ENCODE measurements around the gene FRMD7.

FRMD7 gene

DNA sequence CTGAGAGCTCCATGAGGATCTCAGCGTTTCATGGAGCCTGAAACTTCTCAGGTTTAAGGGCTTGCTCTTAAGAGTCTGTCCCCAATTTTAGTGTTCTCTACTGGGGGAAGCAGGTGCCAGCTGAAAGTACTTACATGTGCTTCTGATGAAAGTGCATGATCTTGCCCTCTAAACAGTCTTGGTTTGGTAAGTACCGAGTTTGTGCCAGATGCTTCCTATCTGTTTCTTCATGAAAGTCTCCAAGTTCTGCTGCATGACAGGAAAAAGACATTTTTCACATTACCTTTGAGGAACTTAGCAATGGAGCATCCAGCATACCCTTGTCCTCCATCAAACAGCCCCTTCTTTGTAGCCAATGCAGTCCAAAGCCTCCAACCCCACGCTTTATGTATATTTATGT is 42.0 kb downstream of the FRMD7 start (continued):
- TF ChIP-seq, protein P1, sequence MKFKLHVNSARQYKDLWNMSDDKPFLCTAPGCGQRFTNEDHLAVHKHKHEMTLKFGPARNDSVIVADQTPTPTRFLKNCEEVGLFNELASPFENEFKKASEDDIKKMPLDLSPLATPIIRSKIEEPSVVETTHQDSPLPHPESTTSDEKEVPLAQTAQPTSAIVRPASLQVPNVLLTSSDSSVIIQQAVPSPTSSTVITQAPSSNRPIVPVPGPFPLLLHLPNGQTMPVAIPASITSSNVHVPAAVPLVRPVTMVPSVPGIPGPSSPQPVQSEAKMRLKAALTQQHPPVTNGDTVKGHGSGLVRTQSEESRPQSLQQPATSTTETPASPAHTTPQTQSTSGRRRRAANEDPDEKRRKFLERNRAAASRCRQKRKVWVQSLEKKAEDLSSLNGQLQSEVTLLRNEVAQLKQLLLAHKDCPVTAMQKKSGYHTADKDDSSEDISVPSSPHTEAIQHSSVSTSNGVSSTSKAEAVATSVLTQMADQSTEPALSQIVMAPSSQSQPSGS (tag by site-specific recombination; IDR thresholded peaks at IDR 0.05; ENCODE audit: low read depth) = no peak
- TF ChIP-seq ZNF785 (tag by site-specific recombination; IDR thresholded peaks at IDR 0.05) (no peak), MEIS1 (CRISPR knock-in tag; IDR thresholded peaks at IDR 0.05; ENCODE audit: borderline replicate concordance) (no peak), ZNF610 (tag by site-specific recombination; IDR thresholded peaks at IDR 0.05; ENCODE audit: borderline replicate concordance) (no peak), ZNF521 (tag by site-specific recombination; IDR thresholded peaks at IDR 0.05) (no peak), ZNF37A (tag by site-specific recombination; IDR thresholded peaks at IDR 0.05) (no peak)

DNA sequence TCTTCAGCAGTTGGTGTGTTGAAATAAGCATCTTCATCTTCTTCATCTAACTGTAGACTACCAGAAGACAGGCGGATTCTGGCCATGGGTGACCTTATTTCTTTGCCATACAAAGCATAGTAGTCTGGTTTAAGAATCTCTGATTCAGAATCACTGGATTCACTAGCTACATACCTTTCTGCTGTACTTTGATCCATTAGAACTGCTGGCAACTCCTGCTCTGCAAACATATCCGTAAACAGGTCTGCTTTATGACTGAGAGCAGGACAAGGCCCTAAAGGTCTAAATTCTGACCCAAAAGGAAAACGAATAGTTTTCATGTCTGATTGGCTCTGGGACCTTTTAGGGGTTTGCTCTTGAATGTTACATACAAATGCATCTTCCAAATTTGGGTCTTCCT is 49.9 kb downstream of the FRMD7 start:
- POLR2A ChIA-PET = no interaction called here
- Histone ChIP-seq H3K36me3 (ENCODE audit: control insufficient read depth in 2 of 2, insufficient read depth in 1 of 2, low read length in 2 of 2) (peaks cover 4 to 11% of the 10 kb centered on the region in 2 experiments; a peak in 2 of 3 replicates), H3K4me3 (ENCODE audit: low read depth, low read length) (no peak overlapping the region), H3K27ac (ENCODE audit: extremely low read depth, low read depth, low read length) (no peak overlapping the region), H3K9me3 (ENCODE audit: control insufficient read depth, insufficient read depth, low read depth, low read length) (no peaks in the 10 kb centered on the region), H3K4me1 (ENCODE audit: control insufficient read depth, insufficient read depth, low read length) (no peaks in the 10 kb centered on the region)
- CTCF ChIA-PET = interaction anchor here (0.6 to 5.2 kb wide), 4 partner anchors 14 to 419 kb away, joined by 3 to 35 read pairs (median 4); no protein-coding TSS in a partner anchor
- TF ChIP-seq ZNF324 (tag by site-specific recombination; IDR thresholded peaks at IDR 0.05) = no peak
- no peak for TF ChIP-seq HOXC10 (CRISPR knock-in tag; IDR thresholded peaks at IDR 0.05)
- TF ChIP-seq REPIN1 (tag by site-specific recombination; IDR thresholded peaks at IDR 0.05; ENCODE audit: low read depth) = no peak
- TF ChIP-seq ZNF747 (tag by site-specific recombination; IDR thresholded peaks at IDR 0.05) = no peak
- TF ChIP-seq ZBTB1 (tag by site-specific recombination; IDR thresholded peaks at IDR 0.05) = no peak
- no peak for TF ChIP-seq ZNF121 (tag by site-specific recombination; IDR thresholded peaks at IDR 0.05)
- TF ChIP-seq HOXA7 (CRISPR knock-in tag; IDR thresholded peaks at IDR 0.05; ENCODE audit: borderline replicate concordance) = no peak
- TF ChIP-seq, protein P2, sequence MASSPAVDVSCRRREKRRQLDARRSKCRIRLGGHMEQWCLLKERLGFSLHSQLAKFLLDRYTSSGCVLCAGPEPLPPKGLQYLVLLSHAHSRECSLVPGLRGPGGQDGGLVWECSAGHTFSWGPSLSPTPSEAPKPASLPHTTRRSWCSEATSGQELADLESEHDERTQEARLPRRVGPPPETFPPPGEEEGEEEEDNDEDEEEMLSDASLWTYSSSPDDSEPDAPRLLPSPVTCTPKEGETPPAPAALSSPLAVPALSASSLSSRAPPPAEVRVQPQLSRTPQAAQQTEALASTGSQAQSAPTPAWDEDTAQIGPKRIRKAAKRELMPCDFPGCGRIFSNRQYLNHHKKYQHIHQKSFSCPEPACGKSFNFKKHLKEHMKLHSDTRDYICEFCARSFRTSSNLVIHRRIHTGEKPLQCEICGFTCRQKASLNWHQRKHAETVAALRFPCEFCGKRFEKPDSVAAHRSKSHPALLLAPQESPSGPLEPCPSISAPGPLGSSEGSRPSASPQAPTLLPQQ (tag by site-specific recombination; IDR thresholded peaks at IDR 0.05) = no peak
- TF ChIP-seq KLF16 (tag by site-specific recombination; IDR thresholded peaks at IDR 0.05) = no peak
- TF ChIP-seq ZBTB21 (tag by site-specific recombination; IDR thresholded peaks at IDR 0.05) = no peak
- TF ChIP-seq ZNF10 (tag by site-specific recombination; IDR thresholded peaks at IDR 0.05) = no peak
- no peak for TF ChIP-seq ZFP37 (tag by site-specific recombination; IDR thresholded peaks at IDR 0.05)
- no peak for TF ChIP-seq ZNF138 (tag by site-specific recombination; IDR thresholded peaks at IDR 0.05; ENCODE audit: borderline replicate concordance)
- TF ChIP-seq ZNF132 (tag by site-specific recombination; IDR thresholded peaks at IDR 0.05; ENCODE audit: borderline replicate concordance) = no peak
- TF ChIP-seq ZNF561 (tag by site-specific recombination; IDR thresholded peaks at IDR 0.05; ENCODE audit: borderline replicate concordance) = no peak
- TF ChIP-seq, protein P1 (tag by site-specific recombination; IDR thresholded peaks at IDR 0.05; ENCODE audit: low read depth) = no peak
- no peak for TF ChIP-seq ZBTB17 (tag by site-specific recombination; IDR thresholded peaks at IDR 0.05)
- TF ChIP-seq ZNF571 (tag by site-specific recombination; IDR thresholded peaks at IDR 0.05) = no peak
- no peak for TF ChIP-seq SALL2 (tag by site-specific recombination; IDR thresholded peaks at IDR 0.05; ENCODE audit: borderline replicate concordance)
- no peak for TF ChIP-seq GLIS1 (tag by site-specific recombination; IDR thresholded peaks at IDR 0.05)
